Neuronal stem cell (in vitro differentiated cells): ENCODE data around the gene PIK3C2A.
"Not testable (repeated sequence)": the region's sequence is repeated elsewhere in the genome, so short reads cannot be mapped to it uniquely, and the experiment has no call there.

Experiments used
- DNase-seq: peaks from one replicate; pipeline ENCODE4 v3.0.0-alpha.2; 2013; ENCODE audit warnings: low spot score
- H2AFZ ChIP-seq: one replicate; pipeline ENCODE4 v1.6.1; 2013; ENCODE audit warnings: mild to moderate bottlenecking, low read length, inconsistent platforms
- H2AK5ac ChIP-seq: 2 replicates; pipeline ENCODE4 v1.6.1; 2013; ENCODE audit warnings: low read depth, mild to moderate bottlenecking, inconsistent platforms, low read length, moderate library complexity, mixed read lengths
- H2BK120ac ChIP-seq: 2 replicates; pipeline ENCODE4 v1.6.1; 2013; ENCODE audit warnings: low read depth, mild to moderate bottlenecking, inconsistent platforms, low read length, moderate library complexity, mixed read lengths
- H2BK12ac ChIP-seq: one replicate; pipeline ENCODE4 v1.6.1; 2013; ENCODE audit warnings: low read length, inconsistent platforms
- H2BK15ac ChIP-seq: 2 replicates; pipeline ENCODE4 v1.6.1; 2013; ENCODE audit warnings: mild to moderate bottlenecking, low read length, inconsistent platforms, mixed read lengths
- H2BK5ac ChIP-seq: one replicate; pipeline ENCODE4 v1.6.1; 2013; ENCODE audit warnings: inconsistent platforms, mild to moderate bottlenecking, low read length, moderate library complexity
- H3K14ac ChIP-seq: one replicate; pipeline ENCODE4 v1.6.1; 2013; ENCODE audit warnings: low read length, inconsistent platforms
- H3K18ac ChIP-seq: 2 replicates; pipeline ENCODE4 v1.6.1; 2013; ENCODE audit warnings: low read length, inconsistent platforms
- H3K23ac ChIP-seq: 2 replicates; pipeline ENCODE4 v1.6.1; 2013; ENCODE audit warnings: low read depth, mild to moderate bottlenecking, mixed read lengths, low read length, inconsistent platforms; ENCODE audit not compliant: poor library complexity
- H3K27ac ChIP-seq: replicated peaks from 3 replicates; pipeline ENCODE4 v1.5.1; 2013; ENCODE audit warnings: low read length, inconsistent platforms
- H3K27me3 ChIP-seq, 3 experiments: 2 replicates each; pipeline ENCODE4 v1.6.1; 2013; ENCODE audit warnings: low read length in 3 of 3, mild to moderate bottlenecking in 2 of 3, inconsistent platforms in 1 of 3, low read depth in 1 of 3, mixed read lengths in 1 of 3, moderate library complexity in 1 of 3; ENCODE audit not compliant: control insufficient read depth in 3 of 3, insufficient read depth in 3 of 3
- H3K36me3 ChIP-seq, 2 donors: replicated peaks in 1 of 2; 2 replicates each; pipeline ENCODE4 v1.6.1; 2013; ENCODE audit warnings: low read length in 2 of 2; ENCODE audit not compliant: control insufficient read depth in 2 of 2, insufficient read depth in 2 of 2
- H3K4ac ChIP-seq: 2 replicates; pipeline ENCODE4 v1.6.1; 2013; ENCODE audit warnings: inconsistent platforms, mild to moderate bottlenecking, low read length, moderate library complexity
- H3K4me1 ChIP-seq, 2 donors: 1 replicate in 1 of 2; 2 replicates in 1 of 2; pipeline ENCODE4 v1.6.1; 2013; ENCODE audit warnings: low read length in 2 of 2, low read depth in 1 of 2; ENCODE audit not compliant: control insufficient read depth in 2 of 2, insufficient read depth in 1 of 2
- H3K4me2 ChIP-seq: one replicate; pipeline ENCODE4 v1.6.1; 2013; ENCODE audit warnings: mild to moderate bottlenecking, low read length, inconsistent platforms; ENCODE audit not compliant: insufficient read depth, poor library complexity, severe bottlenecking
- H3K4me3 ChIP-seq, 2 donors: 2 replicates each; pipeline ENCODE4 v1.5.1; 2013; ENCODE audit warnings: low read length in 2 of 2, mild to moderate bottlenecking in 2 of 2, inconsistent platforms in 1 of 2, moderate library complexity in 1 of 2
- H3K79me1 ChIP-seq: one replicate; pipeline ENCODE4 v1.6.1; 2013; ENCODE audit warnings: low read depth, mild to moderate bottlenecking, inconsistent platforms, low read length, moderate library complexity
- H3K9ac ChIP-seq: one replicate; pipeline ENCODE4 v1.6.1; 2013; ENCODE audit warnings: mild to moderate bottlenecking, low read depth, low read length, inconsistent platforms; ENCODE audit not compliant: poor library complexity
- H3K9me3 ChIP-seq, 2 donors: replicated peaks in 1 of 2; 2 replicates each; pipeline versions ENCODE3 to v1.6.1; 2013; ENCODE audit warnings: low read length in 2 of 2, mild to moderate bottlenecking in 2 of 2, inconsistent platforms in 1 of 2, low read depth in 1 of 2, mixed read lengths in 1 of 2, moderate library complexity in 1 of 2; ENCODE audit not compliant: control insufficient read depth in 2 of 2, insufficient read depth in 1 of 2
- H4K8ac ChIP-seq: one replicate; pipeline ENCODE4 v1.6.1; 2013; ENCODE audit warnings: low read depth, mild to moderate bottlenecking, inconsistent platforms, low read length, moderate library complexity
- H4K91ac ChIP-seq: one replicate; pipeline ENCODE4 v1.6.1; 2013; ENCODE audit warnings: low read length, low read depth, mild to moderate bottlenecking, inconsistent platforms; ENCODE audit not compliant: poor library complexity
- WGBS, 2 donors: extraction: QIAGEN DNeasy Blood & Tissue Kit; methylation state at CpG; one replicate each; pipeline ENCODE4 v1.1.7; 2013; ENCODE audit warnings: missing lambda C conversion rate in 2 of 2, mixed read lengths in 1 of 2; ENCODE audit not compliant: insufficient read length in 2 of 2, insufficient replicate concordance in 1 of 2; ENCODE audit errors: extremely low coverage in 2 of 2; 5-methylcytosine and 5-hydroxymethylcytosine counted together

PIK3C2A gene

GRCh38 chr11:17240780-17241179 lies 33.0 kb upstream of the PIK3C2A start:
- Histone ChIP-seq H2BK120ac (no peak overlapping the region), H3K14ac (no peak overlapping the region), H3K4me2 (no peak overlapping the region), H3K4me1 (no peaks in the 10 kb centered on the region), H2BK12ac (no peak overlapping the region), H2AFZ (no peak overlapping the region), H4K8ac (no peak overlapping the region), H3K27ac (no peak overlapping the region), H4K91ac (no peak overlapping the region), H3K9ac (no peak overlapping the region), H3K27me3 (no peaks in the 10 kb centered on the region), H3K23ac (no peak overlapping the region), H3K79me1 (peaks cover 2% of the 10 kb centered on the region), H3K4me3 (no peak overlapping the region), H3K4ac (no peak overlapping the region), H3K36me3 (no peaks in the 10 kb centered on the region), H2BK5ac (no peak overlapping the region), H2AK5ac (no peak overlapping the region), H2BK15ac (no peak overlapping the region), H3K18ac (no peak overlapping the region), H3K9me3 (no peaks in the 10 kb centered on the region)
- DNase-seq = no peak

- not testable (repeated sequence) for H2AFZ ChIP-seq, H3K4me1 ChIP-seq, H3K4me3 ChIP-seq, DNase-seq, H3K79me1 ChIP-seq, H3K27me3 ChIP-seq, H2BK120ac ChIP-seq, H3K4me2 ChIP-seq, H3K14ac ChIP-seq, H3K9ac ChIP-seq, H3K27ac ChIP-seq, H4K8ac ChIP-seq, H2BK15ac ChIP-seq, H2BK12ac ChIP-seq, H3K36me3 ChIP-seq, H3K18ac ChIP-seq, H3K23ac ChIP-seq, H3K9me3 ChIP-seq, H4K91ac ChIP-seq, H3K4ac ChIP-seq, H2BK5ac ChIP-seq, H2AK5ac ChIP-seq
- no CpG with 5 or more reads among the region's 4 CpGs for WGBS, 2 donors
Observed at GRCh38 chr11:17239927-17240326, 32.1 kb upstream of the PIK3C2A start.

GRCh38 chr11:17238377-17238776 lies 30.6 kb upstream of the PIK3C2A start:
- Histone ChIP-seq H3K27ac (no peak overlapping the region), H3K9ac (no peak overlapping the region)
- WGBS, 2 donors = no CpG with 5 or more reads among the region's 3 CpGs

GRCh38 chr11:17233101-17233500 lies 25.3 kb upstream of the PIK3C2A start:
- Histone ChIP-seq H4K91ac (no peak overlapping the region), H2BK5ac (no peak overlapping the region), H2AK5ac (no peak overlapping the region), H3K9ac (no peak overlapping the region), H2BK15ac (no peak overlapping the region), H3K4me2 (no peak overlapping the region), H2BK120ac (no peak overlapping the region), H3K4me3 (no peak overlapping the region), H4K8ac (no peak overlapping the region), H3K36me3 (no peaks in the 10 kb centered on the region), H2BK12ac (no peak overlapping the region), H3K27ac (no peak overlapping the region), H3K79me1 (no peaks in the 10 kb centered on the region), H3K23ac (no peak overlapping the region), H3K27me3 (no peaks in the 10 kb centered on the region), H2AFZ (no peak overlapping the region), H3K18ac (no peak overlapping the region), H3K4ac (no peak overlapping the region), H3K9me3 (no peaks in the 10 kb centered on the region), H3K4me1 (no peaks in the 10 kb centered on the region), H3K14ac (no peak overlapping the region)
- no peak for DNase-seq

More at GRCh38 chr11:17238377-17238776, 30.6 kb upstream of the PIK3C2A start:
- H3K4ac ChIP-seq = no peak overlapping the region
- no peaks in the 10 kb centered on the region for H3K27me3 ChIP-seq
- no peak overlapping the region for H3K4me2 ChIP-seq
- no peak overlapping the region for H2BK120ac ChIP-seq
- H3K79me1 ChIP-seq = peaks cover 2% of the 10 kb centered on the region
- H3K9me3 ChIP-seq = no peaks in the 10 kb centered on the region
- no peak overlapping the region for H2BK15ac ChIP-seq
- no peak overlapping the region for H4K91ac ChIP-seq
- no peak overlapping the region for H3K14ac ChIP-seq
- H2BK5ac ChIP-seq = no peak overlapping the region
- no peaks in the 10 kb centered on the region for H3K4me1 ChIP-seq
- no peak overlapping the region for H3K18ac ChIP-seq
- H3K4me3 ChIP-seq = no peak overlapping the region
- H2AK5ac ChIP-seq = no peak overlapping the region
- no peak overlapping the region for H2AFZ ChIP-seq
- no peak overlapping the region for H4K8ac ChIP-seq
- H2BK12ac ChIP-seq = no peak overlapping the region
- no peak overlapping the region for H3K23ac ChIP-seq
- no peaks in the 10 kb centered on the region for H3K36me3 ChIP-seq
- no peak for DNase-seq
